SK-N-SH (cell line): ENCODE measurements around the gene DVL1. TPM values are rescaled to one million over a fixed set of nuclear protein-coding genes. Genes with fewer than 3 reads are reported as not detected.

Experiments
- CTCF ChIA-PET: fragments of 300-600, 350-600 bp; formaldehyde crosslinking; extraction: SDS; loops from one replicate; lab custom pipeline; 2021; lab: Yijun Ruan, JAX
- POLR2A ChIA-PET: fragments of 350-600 bp; sonication (Branson Sonifier 250); formaldehyde crosslinking; extraction: SDS; loops from one replicate; lab custom pipeline; 2020; ENCODE audit warnings: antibody characterized with exemption, inconsistent platforms; lab: Yijun Ruan, JAX
- DNase-seq: peaks from one replicate; pipeline ENCODE4 v3.0.0; 2012
- H2AFZ ChIP-seq: fragments of 200-600 bp; sonication (generic); 2 replicates; pipeline ENCODE4 v1.8.1; 2016; ENCODE audit warnings: antibody characterized with exemption, mild to moderate bottlenecking, low read depth
- H3F3A ChIP-seq: fragments of 200-600 bp; sonication (generic); replicated peaks from 2 replicates; pipeline ENCODE3; 2016; ENCODE audit warnings: antibody characterized with exemption, mild to moderate bottlenecking; ENCODE audit not compliant: insufficient read depth
- H3K27ac ChIP-seq, 2 experiments: fragments of 200-500 bp in 1 of 2; fragments of 200-600 bp in 1 of 2; sonication (Bioruptor generic) in 1 of 2; sonication (generic), shearing (Covaris generic) in 1 of 2; 2 replicates each; pipeline versions ENCODE4 v1.5.1 to v1.6.1; 2014 to 2016; ENCODE audit warnings: low read depth in 2 of 2, inconsistent platforms in 1 of 2, low read length in 1 of 2, mild to moderate bottlenecking in 1 of 2, mixed read lengths in 1 of 2
- H3K27me3 ChIP-seq: fragments of 200-600 bp; sonication (generic), shearing (Covaris generic); 2 replicates; pipeline ENCODE4 v1.6.1; 2016; ENCODE audit warnings: mixed run types; ENCODE audit not compliant: insufficient read depth
- H3K36me3 ChIP-seq, 2 experiments: fragments of 200-500 bp in 1 of 2; fragments of 200-600 bp in 1 of 2; sonication (Bioruptor generic) in 1 of 2; sonication (generic) in 1 of 2; replicated peaks in 1 of 2; 2 replicates each; pipeline versions ENCODE3 to v1.5.1; 2014 to 2016; ENCODE audit warnings: low read length in 1 of 2, mild to moderate bottlenecking in 1 of 2; ENCODE audit not compliant: insufficient read depth in 2 of 2, control insufficient read depth in 1 of 2
- H3K4me1 ChIP-seq, 2 experiments: fragments of 200-500 bp in 1 of 2; fragments of 200-600 bp in 1 of 2; sonication (Bioruptor generic) in 1 of 2; sonication (generic), shearing (Covaris generic) in 1 of 2; 2 replicates each; pipeline versions ENCODE4 v1.5.1 to v1.6.1; 2014 to 2016; ENCODE audit warnings: low read depth in 1 of 2, low read length in 1 of 2, mixed run types in 1 of 2; ENCODE audit not compliant: insufficient read depth in 2 of 2, control insufficient read depth in 1 of 2
- H3K4me2 ChIP-seq: fragments of 200-600 bp; sonication (generic), shearing (Covaris generic); 2 replicates; pipeline ENCODE4 v1.6.1; 2017; ENCODE audit warnings: mixed run types
- H3K4me3 ChIP-seq, 2 experiments: fragments of 200-500 bp in 1 of 2; fragments of 200-600 bp in 1 of 2; sonication (Bioruptor generic) in 1 of 2; sonication (generic), shearing (Covaris generic) in 1 of 2; 2 replicates each; pipeline versions ENCODE4 v1.5.1 to v1.8.1; 2014 to 2016; ENCODE audit warnings: low read depth in 2 of 2, inconsistent platforms in 1 of 2, low read length in 1 of 2, mild to moderate bottlenecking in 1 of 2, mixed read lengths in 1 of 2, moderate library complexity in 1 of 2
- H3K79me2 ChIP-seq: fragments of 200-600 bp; sonication (generic); 2 replicates; pipeline ENCODE4 v1.8.1; 2017; ENCODE audit warnings: mild to moderate bottlenecking; ENCODE audit not compliant: insufficient read depth
- H3K9ac ChIP-seq: fragments of 200-600 bp; sonication (generic); 2 replicates; pipeline ENCODE4 v1.6.1; 2017; ENCODE audit warnings: mixed run types
- H3K9me2 ChIP-seq: fragments of 200-600 bp; sonication (generic); 2 replicates; pipeline ENCODE4 v1.6.1; 2017; ENCODE audit warnings: mixed run types
- H3K9me3 ChIP-seq: fragments of 200-600 bp; sonication (generic); 2 replicates; pipeline ENCODE4 v1.6.1; 2017; ENCODE audit warnings: mixed run types, mild to moderate bottlenecking, moderate library complexity
- H4K20me1 ChIP-seq: fragments of 200-600 bp; sonication (generic); 2 replicates; pipeline ENCODE4 v1.6.1; 2017; ENCODE audit warnings: mild to moderate bottlenecking, mixed run types; ENCODE audit not compliant: insufficient read depth
- CHD2 ChIP-seq: fragments of 150-350 bp; IDR thresholded peaks from 2 replicates; pipeline ENCODE4 v1.6.1; 2018; ENCODE audit warnings: low read length; ENCODE audit not compliant: partially characterized antibody
- ELF1 ChIP-seq: IDR thresholded peaks from 2 replicates; pipeline ENCODE4 v1.4.0; 2012
- EP300 ChIP-seq, 2 experiments: IDR thresholded peaks; 2 replicates each; pipeline versions ENCODE4 v1.4.0 to v1.6.1; 2012; ENCODE audit warnings: borderline replicate concordance in 1 of 2, low read depth in 1 of 2, low read length in 1 of 2
- EZH2phosphoT487 ChIP-seq: fragments of 200-600 bp; sonication (generic); IDR thresholded peaks from 2 replicates; pipeline ENCODE4 v1.6.1; 2017; ENCODE audit warnings: low read depth, mixed run types, mild to moderate bottlenecking, antibody characterized with exemption, moderate library complexity, borderline replicate concordance
- FOSL2 ChIP-seq: IDR thresholded peaks from 2 replicates; pipeline ENCODE4 v1.4.0; 2012; ENCODE audit warnings: low read depth, mild to moderate bottlenecking, moderate library complexity, borderline replicate concordance
- FOXJ3 ChIP-seq: sonication (generic); formaldehyde crosslinking; IDR thresholded peaks from 2 replicates; pipeline ENCODE4 v1.5.1; 2020; ENCODE audit warnings: mild to moderate bottlenecking, missing genetic modification reagents
- GABPA ChIP-seq: IDR thresholded peaks from 2 replicates; pipeline ENCODE4 v1.4.0; 2012; ENCODE audit warnings: low read depth, mild to moderate bottlenecking
- GATA2 ChIP-seq: sonication (generic); formaldehyde crosslinking; IDR thresholded peaks from 2 replicates; pipeline ENCODE4 v1.5.0; 2020; ENCODE audit warnings: mild to moderate bottlenecking, missing genetic modification reagents
- JUND ChIP-seq: IDR thresholded peaks from 2 replicates; pipeline ENCODE4 v1.4.0; 2012
- MXI1 ChIP-seq: IDR thresholded peaks from 2 replicates; pipeline ENCODE4 v1.6.1; 2012; ENCODE audit warnings: mild to moderate bottlenecking, low read depth, low read length, improper control_type of control experiment
- NRF1 ChIP-seq: IDR thresholded peaks from 2 replicates; pipeline ENCODE4 v1.6.1; 2012; ENCODE audit warnings: low read depth, mild to moderate bottlenecking, low read length
- PBX3 ChIP-seq: IDR thresholded peaks from 2 replicates; pipeline ENCODE4; 2012
- POLR2AphosphoS5 ChIP-seq: IDR thresholded peaks from 2 replicates; pipeline ENCODE4 v1.6.1; 2012; ENCODE audit warnings: low read depth, low read length
- RAD21 ChIP-seq: IDR thresholded peaks from 2 replicates; pipeline ENCODE4 v1.6.1; 2012; ENCODE audit warnings: mild to moderate bottlenecking, low read length
- RFX5 ChIP-seq: IDR thresholded peaks from 2 replicates; pipeline ENCODE4 v1.6.1; 2012; ENCODE audit warnings: mild to moderate bottlenecking, improper control_type of control experiment, low read length
- SMC3 ChIP-seq: IDR thresholded peaks from 2 replicates; pipeline ENCODE4 v1.6.1; 2012; ENCODE audit warnings: low read depth, low read length, improper control_type of control experiment
- TAF1 ChIP-seq: IDR thresholded peaks from 2 replicates; pipeline ENCODE4 v1.6.1; 2012; ENCODE audit warnings: low read depth, mild to moderate bottlenecking, low read length, moderate library complexity, borderline replicate concordance
- TCF12 ChIP-seq: IDR thresholded peaks from 2 replicates; pipeline ENCODE4 v1.4.0; 2012
- WGBS: methylation state at CpG from one replicate; pipeline ENCODE4 v1.1.6; 2017; ENCODE audit warnings: low lambda C conversion rate; 5-methylcytosine and 5-hydroxymethylcytosine counted together
- polyA plus RNA-seq, 3 experiments: library from polyadenylated mRNA; depleted of rRNA; stranded (reverse); fragments of >200 nt; gene quantifications; 2 replicates each; pipeline ENCODE4 v1.2.3, GENCODE V29; 2012

The DVL1 gene
- polyA plus RNA-seq, 1 of the 3 experiments (the other 2 are of a cell fraction): 32.0 TPM

DNA sequence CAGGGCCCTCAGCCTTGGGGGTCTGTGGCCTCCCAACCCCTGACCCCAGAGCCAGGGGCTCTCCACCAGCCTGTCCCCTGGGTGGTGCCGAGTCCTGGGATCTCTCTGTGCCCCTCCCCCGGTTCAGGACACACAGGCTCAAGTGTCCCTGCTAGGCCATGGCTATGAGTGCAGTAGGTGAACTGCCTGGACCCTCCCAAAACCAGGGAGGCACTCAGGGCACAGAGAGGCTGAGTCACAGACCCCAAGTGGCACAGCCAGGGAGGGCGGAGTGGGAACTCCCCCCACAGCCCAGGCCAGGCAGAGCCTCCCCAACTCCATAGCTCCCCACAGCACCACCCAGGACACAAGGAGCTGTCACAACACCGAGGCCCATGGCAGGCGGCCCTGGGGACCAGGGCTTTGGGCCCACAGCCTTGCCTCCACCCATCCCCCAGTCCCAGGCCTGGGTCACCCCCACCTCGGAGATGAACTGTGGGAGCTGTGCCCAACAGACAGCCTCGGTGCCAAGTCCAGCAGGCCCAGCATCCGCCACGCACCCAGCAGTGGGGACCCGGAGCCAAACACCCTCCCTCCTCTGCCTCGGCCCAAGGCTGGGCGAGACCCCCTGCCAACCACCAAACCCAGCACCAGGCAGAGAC lies 3.2 kb downstream of the DVL1 start (continued):
- TF ChIP-seq PBX3: no peak
- TF ChIP-seq RFX5: no peak
- TF ChIP-seq, all 33 proteins: peak for 0

DNA sequence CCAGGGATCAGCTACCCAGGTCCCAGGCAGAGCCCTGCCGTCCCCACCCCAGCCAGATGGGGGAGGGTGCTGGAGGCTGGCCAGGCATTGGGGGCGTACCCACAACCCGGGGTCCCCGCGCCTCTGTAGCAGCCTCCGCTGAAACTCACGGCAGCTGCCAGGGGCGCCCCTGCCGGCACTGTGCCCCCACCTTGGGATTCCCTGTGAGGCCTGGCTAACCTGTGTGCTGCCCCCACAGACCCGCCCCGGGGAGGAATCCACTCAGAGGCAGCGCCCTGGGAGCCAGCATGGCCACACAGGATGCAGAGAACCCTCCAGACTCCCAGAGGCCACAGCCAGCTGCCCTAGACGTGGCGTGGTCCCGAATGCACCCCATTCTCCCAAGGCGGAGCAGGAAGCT lies 3.8 kb downstream of the DVL1 start:
- Histone ChIP-seq H3K9me3 (no peaks in the 10 kb centered on the region), H4K20me1 (peaks cover 50% of the 10 kb centered on the region), H3K4me1 (peaks cover 0 to 19% of the 10 kb centered on the region in 2 experiments; a peak in 1 of 4 replicates), H3K4me3 (no peak overlapping the region), H3K9me2 (no peaks in the 10 kb centered on the region), H3K9ac (no peak overlapping the region), H3K79me2 (peaks cover 47% of the 10 kb centered on the region), H3K27me3 (no peaks in the 10 kb centered on the region), H3K27ac (no peak overlapping the region), H3K36me3 (no peaks in the 10 kb centered on the region), H2AFZ (no peak overlapping the region), H3F3A (no peaks in the 10 kb centered on the region), H3K4me2 (no peak overlapping the region; the same call in 1 of the 2 replicates)
- no peak for TF ChIP-seq GATA2 (CRISPR knock-in tag)
- TF ChIP-seq SMC3: no peak
- no peak for TF ChIP-seq FOSL2
- no peak for TF ChIP-seq EZH2phosphoT487
- no peak for TF ChIP-seq NRF1
- no peak for TF ChIP-seq RFX5
- TF ChIP-seq CHD2: no peak
- TF ChIP-seq RAD21: no peak
- TF ChIP-seq FOXJ3 (CRISPR knock-in tag): no peak
- TF ChIP-seq ELF1: no peak
- TF ChIP-seq PBX3: no peak
- TF ChIP-seq MXI1: no peak
- TF ChIP-seq TAF1: no peak
- no peak for TF ChIP-seq POLR2AphosphoS5
- no peak for TF ChIP-seq EP300 (IDR thresholded peaks at IDR 0.05; ENCODE audit: borderline replicate concordance in 1 of 2, low read depth in 1 of 2, low read length in 1 of 2)
- TF ChIP-seq GABPA: no peak
- no peak for TF ChIP-seq JUND
- TF ChIP-seq TCF12: no peak
- no CpG with 5 or more reads among the region's 16 CpGs for WGBS
- CTCF ChIA-PET: interaction anchor here (0.7 to 4.8 kb wide), 6 partner anchors 9 to 33 kb away, joined by 3 to 34 read pairs (median 8); no protein-coding TSS in a partner anchor
- DNase-seq: no peak
- POLR2A ChIA-PET: no interaction called here
